Gastrocnemius medialis (tissue), 4 donors: ENCODE measurements around the gene RAD23A.

Experiments used
- CTCF ChIP-seq, 5 experiments: fragments of 450-650 bp in 3 of 5; fragments of 200-600 bp in 2 of 5; sonication (generic) in 2 of 5; IDR thresholded peaks in 4 of 5; conservative IDR thresholded peaks in 1 of 5; 1 replicate in 4 of 5; 2 replicates in 1 of 5; pipeline ENCODE4 v1.5.1; 2016 to 2019; ENCODE audit warnings: antibody characterized with exemption in 5 of 5, mild to moderate bottlenecking in 3 of 5, moderate library complexity in 3 of 5
- POLR2A ChIP-seq, 2 donors: fragments of 450-650 bp; IDR thresholded peaks; one replicate each; pipeline ENCODE4 v1.6.1; 2017; ENCODE audit warnings: antibody characterized with exemption in 2 of 2, mild to moderate bottlenecking in 2 of 2, moderate library complexity in 2 of 2

GRCh38 chr19:12965812-12966135 lies 20.1 kb downstream of the RAD23A start:
- TF ChIP-seq CTCF (IDR thresholded peaks at IDR 0.05 in 4 of 5, conservative IDR thresholded peaks at IDR 0.05 in 1 of 5) = no peak
- TF ChIP-seq POLR2A (IDR thresholded peaks at IDR 0.05) = no peak
